IMR-90 (cell line): ENCODE results near the gene ARHGEF3. TPM values are rescaled to one million over a fixed set of nuclear protein-coding genes. Genes with fewer than 3 reads are reported as not detected.

Source experiments
- ATAC-seq: fragments of 200-7000 bp; cut with Tn5 transposase; 2 replicates; pipeline ENCODE4 v1.9.1; 2020; ENCODE audit warnings: low read depth, mild to moderate bottlenecking, moderate library complexity
- BruUV-seq: library from RNA; stranded (reverse); fragments of 400-500 nt; replicated peaks from 2 replicates; lab custom pipeline; 2021; lab: Mats Ljungman, UMichigan
- CTCF ChIA-PET: fragments of 300-600 bp; formaldehyde crosslinking; extraction: SDS; loops from one replicate; lab custom pipeline; 2021; ENCODE audit warnings: antibody characterized with exemption; lab: Yijun Ruan, JAX
- POLR2A ChIA-PET: fragments of 300-600 bp; sonication (Branson Sonifier 250); formaldehyde crosslinking; loops from one replicate; lab custom pipeline; 2022; ENCODE audit warnings: antibody characterized with exemption; ENCODE audit not compliant: unreplicated experiment; lab: Charles Lee
- DNase-seq: peaks from one replicate; pipeline ENCODE4 v3.0.0; 2013
- H2AFZ ChIP-seq: replicated peaks from 2 replicates; pipeline ENCODE3; 2013; ENCODE audit warnings: low read length, mild to moderate bottlenecking; ENCODE audit not compliant: poor library complexity
- H2AK5ac ChIP-seq: 2 replicates; pipeline ENCODE4 v1.6.1; 2013; ENCODE audit warnings: low read depth, low read length, inconsistent platforms
- H2AK9ac ChIP-seq: replicated peaks from 2 replicates; pipeline ENCODE3; 2013; ENCODE audit warnings: mild to moderate bottlenecking, low read depth, low read length, moderate library complexity; ENCODE audit not compliant: poor library complexity
- H2BK120ac ChIP-seq: 2 replicates; pipeline ENCODE4 v1.6.1; 2013; ENCODE audit warnings: low read depth, low read length, inconsistent platforms
- H2BK15ac ChIP-seq: 3 replicates; pipeline ENCODE4 v1.6.1; 2013; ENCODE audit warnings: low read depth, low read length, inconsistent platforms
- H2BK20ac ChIP-seq: 2 replicates; pipeline ENCODE4 v1.6.1; 2013; ENCODE audit warnings: low read depth, mild to moderate bottlenecking, inconsistent platforms, low read length, moderate library complexity
- H2BK5ac ChIP-seq: 2 replicates; pipeline ENCODE4 v1.6.1; 2013; ENCODE audit warnings: mild to moderate bottlenecking, low read depth, low read length, inconsistent platforms; ENCODE audit not compliant: poor library complexity, severe bottlenecking
- H3K14ac ChIP-seq: replicated peaks from 2 replicates; pipeline ENCODE4 v1.6.1; 2013; ENCODE audit warnings: low read depth, low read length, inconsistent platforms
- H3K18ac ChIP-seq: 2 replicates; pipeline ENCODE4 v1.6.1; 2013; ENCODE audit warnings: low read depth, low read length, control low read depth
- H3K23ac ChIP-seq: 2 replicates; pipeline ENCODE4 v1.6.1; 2013; ENCODE audit warnings: low read depth, low read length, inconsistent platforms
- H3K27ac ChIP-seq: 2 replicates; pipeline ENCODE4 v1.5.1; 2013; ENCODE audit warnings: mild to moderate bottlenecking, control low read depth, low read length; ENCODE audit not compliant: insufficient read depth
- H3K27me3 ChIP-seq: 2 replicates; pipeline ENCODE4 v1.6.1; 2013; ENCODE audit warnings: low read length; ENCODE audit not compliant: control insufficient read depth, insufficient read depth
- H3K36me3 ChIP-seq: 2 replicates; pipeline ENCODE4 v1.6.1; 2013; ENCODE audit warnings: low read length, mixed read lengths; ENCODE audit not compliant: control insufficient read depth, insufficient read depth
- H3K4ac ChIP-seq: 2 replicates; pipeline ENCODE4 v1.6.1; 2013; ENCODE audit warnings: low read depth, low read length, inconsistent platforms
- H3K4me1 ChIP-seq: 2 replicates; pipeline ENCODE4 v1.6.1; 2013; ENCODE audit warnings: low read length, mixed read lengths; ENCODE audit not compliant: control insufficient read depth, insufficient read depth
- H3K4me2 ChIP-seq: 2 replicates; pipeline ENCODE4 v1.6.1; 2013; ENCODE audit warnings: low read depth, mild to moderate bottlenecking, control low read depth, low read length, moderate library complexity
- H3K4me3 ChIP-seq: 2 replicates; pipeline ENCODE4 v1.5.1; 2013; ENCODE audit warnings: low read depth, mild to moderate bottlenecking, control low read depth, low read length, moderate library complexity; ENCODE audit not compliant: insufficient read depth
- H3K56ac ChIP-seq: 2 replicates; pipeline ENCODE4 v1.6.1; 2013; ENCODE audit warnings: low read length, inconsistent platforms; ENCODE audit not compliant: insufficient read depth; ENCODE audit errors: extremely low read depth
- H3K79me1 ChIP-seq, 2 experiments: 2 replicates each; pipeline ENCODE4 v1.6.1; 2013; ENCODE audit warnings: low read length in 2 of 2, inconsistent platforms in 1 of 2, low read depth in 1 of 2
- H3K9ac ChIP-seq: 2 replicates; pipeline ENCODE4 v1.6.1; 2013; ENCODE audit warnings: low read depth, low read length, control low read depth
- H3K9me1 ChIP-seq: 2 replicates; pipeline ENCODE4 v1.6.1; 2013; ENCODE audit warnings: low read length, inconsistent platforms; ENCODE audit not compliant: insufficient read depth
- H3K9me3 ChIP-seq: 2 replicates; pipeline ENCODE4 v1.6.1; 2013; ENCODE audit warnings: low read length; ENCODE audit not compliant: control insufficient read depth, insufficient read depth
- H4K20me1 ChIP-seq: 2 replicates; pipeline ENCODE4 v1.6.1; 2013; ENCODE audit warnings: low read length, inconsistent platforms; ENCODE audit not compliant: insufficient read depth
- H4K5ac ChIP-seq: 2 replicates; pipeline ENCODE4 v1.6.1; 2013; ENCODE audit warnings: mild to moderate bottlenecking, low read depth, low read length, control low read depth
- H4K8ac ChIP-seq, 2 experiments: 2 replicates each; pipeline ENCODE4 v1.6.1; 2013; ENCODE audit warnings: low read depth in 2 of 2, low read length in 2 of 2, control low read depth in 1 of 2, inconsistent platforms in 1 of 2
- H4K91ac ChIP-seq: 2 replicates; pipeline ENCODE4 v1.6.1; 2013; ENCODE audit warnings: low read depth, low read length, inconsistent platforms; ENCODE audit not compliant: insufficient read depth
- BHLHE40 ChIP-seq: fragments of 150-350 bp; IDR thresholded peaks from 2 replicates; pipeline ENCODE4 v1.6.1; 2016; ENCODE audit warnings: mild to moderate bottlenecking, low read depth, low read length
- CHD1 ChIP-seq: IDR thresholded peaks from 2 replicates; pipeline ENCODE4 v1.6.1; 2012; ENCODE audit warnings: low read depth, low read length, improper control_type of control experiment
- CTCF ChIP-seq: conservative IDR thresholded peaks from 2 replicates; pipeline ENCODE4 v1.5.1; 2012; ENCODE audit warnings: mild to moderate bottlenecking, low read depth, low read length, improper control_type of control experiment
- ELK1 ChIP-seq: fragments of 150-350 bp; IDR thresholded peaks from 2 replicates; pipeline ENCODE4 v1.6.1; 2016; ENCODE audit warnings: low read depth, mild to moderate bottlenecking, low read length, moderate library complexity, borderline replicate concordance
- FOS ChIP-seq: fragments of 150-350 bp; IDR thresholded peaks from 2 replicates; pipeline ENCODE4 v1.6.1; 2016; ENCODE audit warnings: low read depth, low read length
- MAFK ChIP-seq: IDR thresholded peaks from 2 replicates; pipeline ENCODE4 v1.6.1; 2012; ENCODE audit warnings: low read depth, low read length, improper control_type of control experiment
- MAZ ChIP-seq: IDR thresholded peaks from 2 replicates; pipeline ENCODE4 v1.6.1; 2012; ENCODE audit warnings: low read depth, mild to moderate bottlenecking, low read length, improper control_type of control experiment, moderate library complexity, borderline replicate concordance
- MXI1 ChIP-seq: IDR thresholded peaks from 2 replicates; pipeline ENCODE4 v1.6.1; 2012; ENCODE audit warnings: low read depth, mild to moderate bottlenecking, low read length, moderate library complexity, borderline replicate concordance
- NFE2L2 ChIP-seq: fragments of 150-350 bp; IDR thresholded peaks from 2 replicates; pipeline ENCODE4 v1.6.1; 2016; ENCODE audit warnings: low read depth, mild to moderate bottlenecking, low read length
- POLR2A ChIP-seq: IDR thresholded peaks from 2 replicates; pipeline ENCODE4 v1.6.1; 2012; ENCODE audit warnings: mild to moderate bottlenecking, low read depth, low read length
- RAD21 ChIP-seq: IDR thresholded peaks from 2 replicates; pipeline ENCODE4 v1.6.1; 2012; ENCODE audit warnings: low read length, improper control_type of control experiment
- RCOR1 ChIP-seq: IDR thresholded peaks from 2 replicates; pipeline ENCODE4 v1.6.1; 2012; ENCODE audit warnings: mild to moderate bottlenecking, low read length, improper control_type of control experiment; ENCODE audit not compliant: insufficient replicate concordance
- RFX5 ChIP-seq: IDR thresholded peaks from 2 replicates; pipeline ENCODE4 v1.8.0; 2012; ENCODE audit warnings: low read depth, mild to moderate bottlenecking, low read length, moderate library complexity
- SMC3 ChIP-seq: fragments of 150-350 bp; IDR thresholded peaks from 2 replicates; pipeline ENCODE4 v1.6.1; 2016; ENCODE audit warnings: low read depth, mild to moderate bottlenecking, antibody characterized with exemption, low read length, moderate library complexity
- USF2 ChIP-seq: fragments of 150-350 bp; IDR thresholded peaks from 2 replicates; pipeline ENCODE4 v1.6.1; 2017; ENCODE audit warnings: mild to moderate bottlenecking, antibody characterized with exemption, low read length, low read depth
- WGBS, 2 experiments: methylation state at CpG; one replicate each; pipeline versions ENCODE4 v1.1.5 to v1.1.7; 2013; ENCODE audit warnings: missing lambda C conversion rate in 2 of 2; ENCODE audit not compliant: insufficient read length in 1 of 2; ENCODE audit errors: extremely low coverage in 2 of 2; 5-methylcytosine and 5-hydroxymethylcytosine counted together
- dilution Hi-C: fragments of 300-500 bp; cut with HindIII; formaldehyde crosslinking; loops from one replicate; pipeline ENCODE4 v1.14.3; 2018; ENCODE audit warnings: low sequenced_read_pairs; ENCODE audit not compliant: unreplicated experiment
- in situ Hi-C: fragments of 300-500 bp; cut with MboI; formaldehyde crosslinking; loops from 3 replicates; pipeline ENCODE4 v1.14.3; 2019; ENCODE audit warnings: low sequenced_read_pairs, inconsistent platforms, mixed read lengths
- intact Hi-C: fragments of 100-400 bp; cut with micrococcal nuclease; formaldehyde crosslinking; loops from 2 replicates; pipeline ENCODE4 v1.10.0; 2022
- polyA plus RNA-seq, 3 experiments: library from polyadenylated mRNA; depleted of rRNA; stranded (reverse); fragments of >200 nt; gene quantifications; 2 replicates each; pipeline ENCODE4 v1.2.3, GENCODE V29; 2012; ENCODE audit warnings: low replicate concordance in 1 of 3
- total RNA-seq: library from RNA; depleted of rRNA; stranded (reverse); fragments of >200 nt; gene quantifications from 2 replicates; pipeline ENCODE4 v1.2.3, GENCODE V29; 2012

ARHGEF3 gene
- total and polyA plus RNA-seq, 2 of the 4 experiments (the other 2 are of a cell fraction), result 2.1 to 2.3 TPM

GRCh38 chr3:56683122-56683817 is 118.5 kb downstream of the ARHGEF3 start, which contains the start of gene TASOR:
TASOR (minus strand) TSS chr3:56683265; CDS start chr3:56683006, 259 bp downstream.
- Histone ChIP-seq H4K91ac (peak within 1 kb of the TSS; percentile 90), H2AK5ac (peak within 1 kb of the TSS; percentile 91), H4K8ac (peak within 1 kb of the TSS; percentile 84 to 97), H2BK15ac (peak within 1 kb of the TSS; percentile 21; the same call in 1 of the 3 replicates), H2BK120ac (peak within 1 kb of the TSS; percentile 65), H3K27me3 (no peaks in the 10 kb centered on the region), H2AK9ac (peak within 1 kb of the TSS; percentile 96), H3K4me2 (peak within 1 kb of the TSS; percentile 99), H3K56ac (peak within 1 kb of the TSS; percentile 75), H3K9me1 (no peaks in the 10 kb centered on the region), H3K27ac (peak within 1 kb of the TSS; percentile 99), H2BK20ac (no peak within 1 kb of the TSS), H4K5ac (peak within 1 kb of the TSS; percentile 87), H3K4me3 (peak within 1 kb of the TSS; percentile 90), H3K18ac (peak within 1 kb of the TSS; percentile 95), H4K20me1 (no peaks in the 10 kb centered on the region; the same call in 1 of the 2 replicates), H2AFZ (peak within 1 kb of the TSS; percentile 96), H3K9ac (peak within 1 kb of the TSS; percentile 96), H3K4me1 (no peaks in the 10 kb centered on the region), H3K14ac (peak within 1 kb of the TSS; percentile 89), H3K36me3 (peaks cover 3% of the 10 kb centered on the region), H3K4ac (peak within 1 kb of the TSS; percentile 94), H3K9me3 (peaks cover 7% of the 10 kb centered on the region), H2BK5ac (peak within 1 kb of the TSS; percentile 90), H3K23ac (peak within 1 kb of the TSS; percentile 98), H3K79me1 (peaks cover 15 to 29% of the 10 kb centered on the region in 2 experiments)
- CTCF ChIA-PET, result no interaction called here
- WGBS, 2 experiments, result 32% methylated on average over 23 of the region's 68 CpGs; no CpG with 5 or more reads in 1 of the 2 experiments
- dilution Hi-C loops (no loop called here), intact Hi-C loops (no loop called here), in situ Hi-C loops (no loop called here)
- DNase-seq, result peak; percentile 60
- peak; percentile 92 for ATAC-seq
- POLR2A ChIA-PET, result interaction anchor here (0.6 kb wide), 1 partner anchor 526 kb away, joined by 3 read pairs; no protein-coding TSS in a partner anchor
- TF ChIP-seq BHLHE40 (no peak), CTCF (no peak), POLR2A (no peak), ELK1 (no peak), FOS (no peak), RAD21 (no peak), CHD1 (no peak), SMC3 (no peak), USF2 (no peak), RFX5 (no peak), MXI1 (no peak), NFE2L2 (no peak), MAZ (no peak; the same call in 1 of the 2 replicates), RCOR1 (no peak), MAFK (no peak)
- BruUV-seq, result no TSS peak
